H1 (cell line): ENCODE results near the gene OR8B4.

Source experiments
- CREB1 ChIP-seq: IDR thresholded peaks from 2 replicates; pipeline ENCODE4 v1.6.1; 2012; ENCODE audit warnings: inconsistent platforms
- POLR2A ChIP-seq, 2 experiments: IDR thresholded peaks; 1 replicate in 1 of 2; 2 replicates in 1 of 2; pipeline ENCODE4 v1.6.1; 2011; ENCODE audit warnings: low read depth in 2 of 2, low read length in 2 of 2, mild to moderate bottlenecking in 2 of 2; ENCODE audit errors: control extremely low read depth in 1 of 2
- TF ChIP-seq, protein P1 (sequence below), 3 experiments: IDR thresholded peaks; 1 replicate in 2 of 3; 2 replicates in 1 of 3; pipeline versions ENCODE4 v1.5.1 to v1.6.1; 2011; ENCODE audit warnings: low read length in 3 of 3, mild to moderate bottlenecking in 3 of 3, inconsistent platforms in 2 of 3, low read depth in 1 of 3, moderate library complexity in 1 of 3; ENCODE audit not compliant: insufficient read depth in 1 of 3; ENCODE audit errors: control extremely low read depth in 1 of 3

DNA sequence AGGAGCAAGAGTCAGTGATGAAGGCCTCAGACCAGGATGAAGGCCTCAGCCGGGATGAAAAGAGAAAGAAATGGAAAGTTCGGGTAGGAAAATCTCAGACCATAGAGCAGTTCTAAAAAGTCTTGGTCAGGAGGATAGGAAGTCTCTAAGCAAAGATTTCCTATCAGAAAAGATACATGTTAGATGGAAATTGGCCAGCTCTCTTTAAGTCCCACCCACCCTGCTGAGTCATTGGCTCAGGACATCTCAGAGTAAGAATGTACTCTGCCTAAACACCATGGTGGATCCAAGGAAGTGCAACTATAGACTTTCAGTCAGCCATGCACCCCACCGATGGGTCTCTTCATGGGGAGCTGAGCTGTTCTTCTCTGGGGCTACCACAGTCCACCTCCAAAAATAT, 30.3 kb downstream of the OR8B4 start:
- TF ChIP-seq, protein P1, sequence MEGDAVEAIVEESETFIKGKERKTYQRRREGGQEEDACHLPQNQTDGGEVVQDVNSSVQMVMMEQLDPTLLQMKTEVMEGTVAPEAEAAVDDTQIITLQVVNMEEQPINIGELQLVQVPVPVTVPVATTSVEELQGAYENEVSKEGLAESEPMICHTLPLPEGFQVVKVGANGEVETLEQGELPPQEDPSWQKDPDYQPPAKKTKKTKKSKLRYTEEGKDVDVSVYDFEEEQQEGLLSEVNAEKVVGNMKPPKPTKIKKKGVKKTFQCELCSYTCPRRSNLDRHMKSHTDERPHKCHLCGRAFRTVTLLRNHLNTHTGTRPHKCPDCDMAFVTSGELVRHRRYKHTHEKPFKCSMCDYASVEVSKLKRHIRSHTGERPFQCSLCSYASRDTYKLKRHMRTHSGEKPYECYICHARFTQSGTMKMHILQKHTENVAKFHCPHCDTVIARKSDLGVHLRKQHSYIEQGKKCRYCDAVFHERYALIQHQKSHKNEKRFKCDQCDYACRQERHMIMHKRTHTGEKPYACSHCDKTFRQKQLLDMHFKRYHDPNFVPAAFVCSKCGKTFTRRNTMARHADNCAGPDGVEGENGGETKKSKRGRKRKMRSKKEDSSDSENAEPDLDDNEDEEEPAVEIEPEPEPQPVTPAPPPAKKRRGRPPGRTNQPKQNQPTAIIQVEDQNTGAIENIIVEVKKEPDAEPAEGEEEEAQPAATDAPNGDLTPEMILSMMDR (IDR thresholded peaks at IDR 0.05; ENCODE audit: control extremely low read depth in 1 of 3, insufficient read depth in 1 of 3, low read depth in 1 of 3, low read length in 3 of 3) = no peak
- no peak for TF ChIP-seq CREB1
- no peak for TF ChIP-seq POLR2A (IDR thresholded peaks at IDR 0.05; ENCODE audit: control extremely low read depth in 1 of 2, low read depth in 2 of 2, low read length in 2 of 2)
